Transverse colon (tissue), 4 donors: Measurements from ENCODE around the gene LRRTM3. TPM values are rescaled to one million over a fixed set of nuclear protein-coding genes. Genes with fewer than 3 reads are reported as not detected.

ENCODE experiments used
- DNase-seq: peaks from one replicate; pipeline ENCODE4 v3.0.0-alpha.2; 2019
- H3K27ac ChIP-seq, 4 donors: fragments of 200-600 bp; sonication (generic); 2 replicates each; pipeline ENCODE4 v1.5.1; 2016 to 2018; ENCODE audit warnings: inconsistent platforms in 4 of 4
- H3K27me3 ChIP-seq: fragments of 200-600 bp; sonication (generic); 2 replicates; pipeline ENCODE4 v1.5.1; 2017; ENCODE audit warnings: inconsistent platforms
- H3K36me3 ChIP-seq, 4 donors: fragments of 200-600 bp; sonication (generic); 2 replicates each; pipeline ENCODE4 v1.5.1; 2017 to 2019; ENCODE audit warnings: inconsistent platforms in 4 of 4
- H3K4me1 ChIP-seq, 4 donors: fragments of 200-600 bp; sonication (generic); 2 replicates each; pipeline ENCODE4 v1.5.1; 2017 to 2020; ENCODE audit warnings: inconsistent platforms in 4 of 4
- H3K4me3 ChIP-seq, 4 donors: fragments of 200-600 bp; sonication (generic); 1 replicate in 1 of 4; 2 replicates in 3 of 4; pipeline versions ENCODE4 v1.5.1 to v1.6.1; 2017 to 2019; ENCODE audit warnings: inconsistent platforms in 4 of 4
- H3K9me3 ChIP-seq, 2 donors: fragments of 200-600 bp; sonication (generic); 2 replicates each; pipeline ENCODE4 v1.5.1; 2017 to 2019; ENCODE audit warnings: inconsistent platforms in 2 of 2
- CTCF ChIP-seq, 5 experiments: fragments of 200-600 bp in 3 of 5; fragments of 450-650 bp in 2 of 5; sonication (generic) in 3 of 5; IDR thresholded peaks; 1 replicate in 2 of 5; 2 replicates in 3 of 5; pipeline ENCODE4 v1.5.1; 2016 to 2017; ENCODE audit warnings: antibody characterized with exemption in 5 of 5, inconsistent platforms in 3 of 5, mild to moderate bottlenecking in 2 of 5, moderate library complexity in 1 of 5
- EP300 ChIP-seq: sonication (generic); formaldehyde crosslinking; IDR thresholded peaks from one replicate; pipeline ENCODE4 v1.6.1; 2017; ENCODE audit warnings: antibody characterized with exemption, low read depth
- POLR2A ChIP-seq: fragments of 450-650 bp; IDR thresholded peaks from one replicate; pipeline ENCODE4 v1.6.1; 2016; ENCODE audit warnings: antibody characterized with exemption, mild to moderate bottlenecking, moderate library complexity
- POLR2AphosphoS5 ChIP-seq, 3 donors: sonication (generic); formaldehyde crosslinking; IDR thresholded peaks; one replicate each; pipeline ENCODE4 v1.6.1; 2016; ENCODE audit warnings: antibody characterized with exemption in 3 of 3
- WGBS, 2 donors: methylation state at CpG; one replicate each; pipeline ENCODE4 v1.1.5; 2018; ENCODE audit warnings: low coverage in 1 of 2; 5-methylcytosine and 5-hydroxymethylcytosine counted together
- in situ Hi-C, 4 donors: fragments of 200-750 bp; cut with MboI; loops; one replicate each; pipeline versions ENCODE4 v1.15.0 to v1.15.1; 2017; ENCODE audit warnings: low sequenced_read_pairs in 3 of 4, low pct_ligation_motif_present in 1 of 4, low pct_unique_long_range_greater_than_20kb in 1 of 4
- intact Hi-C: fragments of 100-400 bp; cut with DNase I; formaldehyde crosslinking; loops from one replicate; pipeline ENCODE4 v1.15.1; 2023; ENCODE audit warnings: low total_unique reads
- total RNA-seq, 4 donors: library from RNA; depleted of rRNA; stranded (reverse); fragments of >200 nt; gene quantifications; one replicate each; pipeline ENCODE4 v1.1.0, GENCODE V29; 2016

Gene LRRTM3
- total RNA-seq, 4 donors from 2014 or later: not detected

- Histone ChIP-seq H3K4me3 (no peak overlapping the region), H3K4me1 (no peaks in the 10 kb centered on the region), H3K36me3 (no peaks in the 10 kb centered on the region), H3K27me3 (no peaks in the 10 kb centered on the region), H3K27ac (no peak overlapping the region), H3K9me3 (no peaks in the 10 kb centered on the region)
- TF ChIP-seq EP300 (no peak), POLR2A (no peak), CTCF (IDR thresholded peaks at IDR 0.05) (no peak), POLR2AphosphoS5 (IDR thresholded peaks at IDR 0.05) (no peak)
- in situ Hi-C loops (no loop called here), intact Hi-C loops (no loop called here)
- no peak for DNase-seq
- 37 to 47% methylated on average over 4 of the region's 4 CpGs for WGBS, 2 donors
These were observed 149.7 kb downstream of the LRRTM3 start for GRCh38 chr10:67075491-67075971.

GRCh38 chr10:67076144-67076543 is 150.3 kb downstream of the LRRTM3 start:
- no peaks in the 10 kb centered on the region for H3K4me1 ChIP-seq
- no peak overlapping the region for H3K27ac ChIP-seq
- H3K27me3 ChIP-seq: no peaks in the 10 kb centered on the region
- DNase-seq: no peak
- H3K36me3 ChIP-seq: no peaks in the 10 kb centered on the region
- TF ChIP-seq POLR2AphosphoS5 (IDR thresholded peaks at IDR 0.05): no peak
- TF ChIP-seq CTCF (IDR thresholded peaks at IDR 0.05): no peak
- TF ChIP-seq POLR2A: no peak
- TF ChIP-seq EP300: no peak
- in situ Hi-C loops: no loop called here
- H3K9me3 ChIP-seq: no peaks in the 10 kb centered on the region
- H3K4me3 ChIP-seq: no peak overlapping the region
- intact Hi-C loops: no loop called here

GRCh38 chr10:67077376-67077775 is 151.5 kb downstream of the LRRTM3 start:
- in situ Hi-C loops (no loop called here), intact Hi-C loops (no loop called here)
- no peaks in the 10 kb centered on the region for H3K27me3 ChIP-seq
- H3K9me3 ChIP-seq: no peaks in the 10 kb centered on the region
- H3K4me1 ChIP-seq: no peaks in the 10 kb centered on the region
- 90 to 98% methylated on average over 1 of the region's 1 CpG for WGBS, 2 donors
- H3K4me3 ChIP-seq: no peak overlapping the region
- no peaks in the 10 kb centered on the region for H3K36me3 ChIP-seq
- no peak overlapping the region for H3K27ac ChIP-seq
- TF ChIP-seq CTCF (IDR thresholded peaks at IDR 0.05): no peak
- TF ChIP-seq EP300: no peak
- TF ChIP-seq POLR2A: no peak
- no peak for TF ChIP-seq POLR2AphosphoS5 (IDR thresholded peaks at IDR 0.05)
- DNase-seq: no peak

- Histone ChIP-seq H3K9me3 (no peaks in the 10 kb centered on the region), H3K27me3 (no peaks in the 10 kb centered on the region), H3K27ac (no peak overlapping the region), H3K4me3 (no peak overlapping the region), H3K36me3 (no peaks in the 10 kb centered on the region), H3K4me1 (no peaks in the 10 kb centered on the region)
- WGBS, 2 donors: 29 to 33% methylated on average over 3 to 4 of the region's 4 CpGs
- DNase-seq: no peak
- intact Hi-C loops (no loop called here), in situ Hi-C loops (no loop called here)
- TF ChIP-seq EP300 (no peak), POLR2A (no peak), CTCF (IDR thresholded peaks at IDR 0.05) (no peak), POLR2AphosphoS5 (IDR thresholded peaks at IDR 0.05) (no peak)
These were observed 153.3 kb downstream of the LRRTM3 start for GRCh38 chr10:67079126-67079525.
